Measurements from ENCODE around the gene CYSTM1. TPM values are rescaled to one million over a fixed set of nuclear protein-coding genes. Genes with fewer than 3 reads are reported as not detected.

The CYSTM1 gene
- total RNA-seq, 2 experiments from 2014 or later, result 7.2 to 7.4 TPM

GRCh38 chr5:140262839-140263238 is 87.9 kb downstream of the CYSTM1 start:
- no peaks in the 10 kb centered on the region for H3K9me3 Mint-ChIP-seq
- POLR2A ChIA-PET, result no interaction called here

GRCh38 chr5:140265845-140266244 is 90.9 kb downstream of the CYSTM1 start:
- no peaks in the 10 kb centered on the region for H3K36me3 ChIP-seq (ENCODE audit: insufficient read depth, low read length)
- Mint-ChIP-seq H3K27me3 (no peaks in the 10 kb centered on the region), H3K36me3 (ENCODE audit: low read depth) (peaks cover 8% of the 10 kb centered on the region), H3K9me3 (no peaks in the 10 kb centered on the region), H3K4me3 (no peak overlapping the region), H3K4me1 (ENCODE audit: low read depth) (peaks cover 44% of the 10 kb centered on the region), H3K27ac (peak overlapping the region; percentile 65)
- CTCF ChIA-PET, result no interaction called here
- no peaks in the 10 kb centered on the region for H3K9me3 ChIP-seq (ENCODE audit: control insufficient read depth in 1 of 2, insufficient read depth in 1 of 2, low read length in 2 of 2)
- no peaks in the 10 kb centered on the region for H3K27me3 ChIP-seq (ENCODE audit: control insufficient read depth in 1 of 2, insufficient read depth in 2 of 2, low read length in 2 of 2)
- H3K4me3 ChIP-seq (ENCODE audit: low read length), result no peak overlapping the region
- TF ChIP-seq, protein P1, sequence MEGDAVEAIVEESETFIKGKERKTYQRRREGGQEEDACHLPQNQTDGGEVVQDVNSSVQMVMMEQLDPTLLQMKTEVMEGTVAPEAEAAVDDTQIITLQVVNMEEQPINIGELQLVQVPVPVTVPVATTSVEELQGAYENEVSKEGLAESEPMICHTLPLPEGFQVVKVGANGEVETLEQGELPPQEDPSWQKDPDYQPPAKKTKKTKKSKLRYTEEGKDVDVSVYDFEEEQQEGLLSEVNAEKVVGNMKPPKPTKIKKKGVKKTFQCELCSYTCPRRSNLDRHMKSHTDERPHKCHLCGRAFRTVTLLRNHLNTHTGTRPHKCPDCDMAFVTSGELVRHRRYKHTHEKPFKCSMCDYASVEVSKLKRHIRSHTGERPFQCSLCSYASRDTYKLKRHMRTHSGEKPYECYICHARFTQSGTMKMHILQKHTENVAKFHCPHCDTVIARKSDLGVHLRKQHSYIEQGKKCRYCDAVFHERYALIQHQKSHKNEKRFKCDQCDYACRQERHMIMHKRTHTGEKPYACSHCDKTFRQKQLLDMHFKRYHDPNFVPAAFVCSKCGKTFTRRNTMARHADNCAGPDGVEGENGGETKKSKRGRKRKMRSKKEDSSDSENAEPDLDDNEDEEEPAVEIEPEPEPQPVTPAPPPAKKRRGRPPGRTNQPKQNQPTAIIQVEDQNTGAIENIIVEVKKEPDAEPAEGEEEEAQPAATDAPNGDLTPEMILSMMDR (IDR thresholded peaks at IDR 0.05), result no peak
- POLR2A ChIA-PET, result interaction anchor here (0.6 to 1.5 kb wide), 2 partner anchors 10 to 34 kb away, joined by 3 read pairs; no protein-coding TSS in a partner anchor
- no peak for ATAC-seq (ENCODE audit: poor library complexity)
- DNase-seq, result no peak
- H3K4me1 ChIP-seq (ENCODE audit: insufficient read depth, low read length), result peaks cover 28% of the 10 kb centered on the region
- no peak overlapping the region for H3K27ac ChIP-seq (ENCODE audit: low read depth in 1 of 2, low read length in 2 of 2)
- intact Hi-C loops (cut with DNase I, micrococcal nuclease), result no loop called here

More at GRCh38 chr5:140262839-140263238, 87.9 kb downstream of the CYSTM1 start:
- peaks cover 42% of the 10 kb centered on the region for H3K4me1 ChIP-seq (ENCODE audit: insufficient read depth, low read length)
- H3K9me3 ChIP-seq (ENCODE audit: control insufficient read depth in 1 of 2, insufficient read depth in 1 of 2, low read length in 2 of 2), result no peaks in the 10 kb centered on the region
- Mint-ChIP-seq H3K4me3 (no peak overlapping the region), H3K27me3 (no peaks in the 10 kb centered on the region), H3K4me1 (ENCODE audit: low read depth) (peaks cover 56% of the 10 kb centered on the region), H3K36me3 (ENCODE audit: low read depth) (peaks cover 26% of the 10 kb centered on the region), H3K27ac (no peak overlapping the region)
- no peak for DNase-seq
- H3K4me3 ChIP-seq (ENCODE audit: low read length), result no peak overlapping the region
- CTCF ChIA-PET, result interaction anchor here (1.3 to 3.1 kb wide), 4 partner anchors 18 to 110 kb away, joined by 3 to 11 read pairs (median 4); no protein-coding TSS in a partner anchor
- intact Hi-C loops (cut with DNase I, micrococcal nuclease), result no loop called here
- ATAC-seq (ENCODE audit: poor library complexity), result no peak
- no peaks in the 10 kb centered on the region for H3K36me3 ChIP-seq (ENCODE audit: insufficient read depth, low read length)
- no peaks in the 10 kb centered on the region for H3K27me3 ChIP-seq (ENCODE audit: control insufficient read depth in 1 of 2, insufficient read depth in 2 of 2, low read length in 2 of 2)
- H3K27ac ChIP-seq (ENCODE audit: low read depth in 1 of 2, low read length in 2 of 2), result no peak overlapping the region
- TF ChIP-seq, protein P1 (IDR thresholded peaks at IDR 0.05), result no peak

DNA sequence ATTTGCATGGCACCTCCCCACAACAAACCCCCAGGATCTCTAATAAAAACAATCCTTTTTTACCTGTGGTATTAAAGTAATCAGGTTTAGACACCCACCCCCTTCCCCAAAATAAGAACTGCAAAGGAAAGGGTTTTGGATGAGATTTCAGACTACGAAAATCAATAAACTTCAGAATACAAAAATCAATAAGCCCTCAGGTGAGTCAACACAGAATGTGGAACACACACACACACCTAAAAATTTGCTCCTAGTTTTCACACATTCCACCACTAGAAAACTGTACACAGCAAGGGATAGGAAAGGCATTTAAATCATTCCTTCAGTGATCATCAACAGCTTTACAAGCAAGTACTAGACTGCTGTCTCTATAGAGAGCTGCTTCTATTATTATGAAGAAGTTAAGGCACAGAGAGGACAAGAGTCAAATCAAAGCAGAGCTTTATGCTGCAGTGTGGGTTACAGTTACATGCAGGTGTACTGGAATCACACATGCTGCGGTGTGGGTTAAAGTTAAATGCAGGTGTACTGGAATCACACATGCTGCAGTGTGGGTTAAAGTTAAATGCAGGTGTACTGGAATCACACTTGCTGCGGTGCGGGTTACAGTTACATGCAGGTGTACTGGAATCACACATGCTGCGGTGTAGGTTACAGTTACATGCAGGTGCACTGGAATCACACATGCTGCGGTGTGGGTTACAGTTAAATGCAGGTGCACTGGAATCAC is 91.6 kb downstream of the CYSTM1 start:
- Mint-ChIP-seq H3K27me3 (no peaks in the 10 kb centered on the region), H3K4me1 (ENCODE audit: low read depth) (peaks cover 38% of the 10 kb centered on the region), H3K4me3 (peak overlapping the region; percentile 45), H3K9me3 (no peaks in the 10 kb centered on the region), H3K27ac (peak overlapping the region; percentile 65), H3K36me3 (ENCODE audit: low read depth) (peaks cover 7% of the 10 kb centered on the region)
- H3K27me3 ChIP-seq (ENCODE audit: control insufficient read depth in 1 of 2, insufficient read depth in 2 of 2, low read length in 2 of 2), result no peaks in the 10 kb centered on the region
- no peaks in the 10 kb centered on the region for H3K9me3 ChIP-seq (ENCODE audit: control insufficient read depth in 1 of 2, insufficient read depth in 1 of 2, low read length in 2 of 2)
- H3K27ac ChIP-seq (ENCODE audit: low read depth in 1 of 2, low read length in 2 of 2), result no peak overlapping the region
- H3K4me1 ChIP-seq (ENCODE audit: insufficient read depth, low read length), result peaks cover 25% of the 10 kb centered on the region
- no peak overlapping the region for H3K4me3 ChIP-seq (ENCODE audit: low read length)
- TF ChIP-seq, protein P1 (IDR thresholded peaks at IDR 0.05), result no peak
- ChIA-PET POLR2A (interaction anchor here (0.6 to 2.2 kb wide), 5 partner anchors 9 to 1054 kb away, joined by 3 to 8 read pairs (median 5); no protein-coding TSS in a partner anchor), CTCF (interaction anchor here (0.6 kb wide), 1 partner anchor 85 kb away, joined by 3 read pairs; no protein-coding TSS in a partner anchor)
- ATAC-seq (ENCODE audit: poor library complexity) (no peak), DNase-seq (peak in 4 of 14 experiments; percentile 2 to 42 (median 22))
- no peaks in the 10 kb centered on the region for H3K36me3 ChIP-seq (ENCODE audit: insufficient read depth, low read length)
- intact Hi-C loops (cut with DNase I, micrococcal nuclease), result no loop called here
